GM19035 (cell line): ENCODE data around the gene PRUNE1.
A peak's percentile ranks its signal among the peaks of the same experiment; 100 is the strongest.

Source experiments
- ATAC-seq: cut with Tn5 transposase; IDR thresholded peaks from one replicate; pipeline ENCODE4 v1.9.1; 2021; ENCODE audit not compliant: unreplicated experiment

Gene PRUNE1

DNA sequence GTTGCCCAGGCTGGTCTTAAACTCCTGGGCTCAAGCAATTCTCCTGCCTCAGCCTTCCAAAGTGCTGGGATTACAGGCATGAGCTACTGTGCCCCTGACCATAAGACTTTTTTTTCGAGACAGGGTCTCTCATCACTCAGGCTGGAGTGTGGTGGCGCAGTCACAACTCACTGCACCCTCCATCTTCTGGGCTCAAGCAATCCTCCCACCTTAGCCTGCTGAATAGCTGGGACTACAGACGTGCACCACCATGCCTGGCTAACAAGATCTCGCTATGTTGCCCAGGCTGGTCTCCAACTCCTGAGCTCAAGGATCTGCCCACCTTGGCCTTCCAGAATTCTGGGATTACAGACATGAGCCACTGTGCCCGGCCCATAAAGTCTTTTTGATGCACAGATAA is 41.2 kb downstream of the PRUNE1 start:
- ATAC-seq, result no peak

DNA sequence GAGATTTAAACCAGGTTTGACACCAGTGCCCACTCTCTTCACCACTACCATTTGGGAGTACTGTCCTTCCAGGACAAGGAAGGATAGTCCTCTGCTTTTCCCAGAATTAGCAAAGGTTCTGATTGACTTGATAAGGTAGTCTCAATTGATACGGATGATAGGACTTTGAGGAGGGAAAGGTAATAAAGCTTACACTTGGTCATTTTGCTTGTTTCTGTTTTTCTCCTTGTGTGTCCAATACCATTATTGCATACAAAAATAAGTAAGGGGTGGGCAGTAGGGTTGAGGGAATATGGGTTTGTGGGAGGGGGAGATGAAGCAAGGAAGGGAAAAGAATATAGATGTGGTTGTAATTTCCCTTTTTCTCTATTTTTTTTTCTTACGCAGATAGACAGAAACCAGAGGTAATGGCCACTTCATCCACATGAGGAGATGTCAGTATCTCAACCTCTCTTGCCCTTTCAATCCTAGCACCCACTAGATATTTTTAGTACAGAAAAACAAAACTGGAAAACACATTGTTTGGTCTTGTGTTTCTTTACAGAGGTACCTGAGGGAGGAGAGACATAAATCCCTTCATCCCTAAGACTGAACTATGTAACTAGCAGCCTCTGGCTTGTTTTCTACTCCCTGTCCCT is 41.9 kb downstream of the PRUNE1 start:
- ATAC-seq, result no peak

DNA sequence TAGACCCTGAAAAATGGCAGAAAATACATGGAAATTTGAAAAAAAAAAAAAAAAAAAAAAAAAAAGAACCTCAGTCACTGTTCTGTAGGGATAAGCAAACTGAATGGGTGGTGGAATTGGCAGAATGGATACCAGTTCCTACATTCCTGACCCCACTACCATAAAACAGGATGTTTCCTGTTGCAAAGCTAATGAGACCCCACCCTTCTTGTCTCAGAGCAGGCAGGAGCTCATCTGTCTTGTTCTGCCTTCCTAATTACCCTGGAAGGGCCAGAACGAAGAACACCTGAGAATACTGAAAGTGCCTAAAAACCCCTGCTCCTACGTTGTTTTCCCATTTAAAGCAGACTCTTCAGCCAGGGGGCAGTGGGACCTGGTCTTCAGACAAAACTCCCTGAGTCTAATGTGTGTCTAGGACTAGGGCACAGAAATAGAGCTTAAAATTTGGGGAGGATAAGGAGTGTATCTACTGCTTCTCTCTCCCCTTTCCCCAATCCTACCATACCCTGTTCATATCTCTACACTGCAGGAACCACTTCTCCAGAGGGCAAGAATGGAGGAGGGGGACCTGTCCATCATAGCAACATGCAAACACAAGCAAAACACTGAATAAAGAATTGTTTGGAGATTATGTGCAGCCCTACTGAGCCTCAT is 43.2 kb downstream of the PRUNE1 start:
- no peak for ATAC-seq

DNA sequence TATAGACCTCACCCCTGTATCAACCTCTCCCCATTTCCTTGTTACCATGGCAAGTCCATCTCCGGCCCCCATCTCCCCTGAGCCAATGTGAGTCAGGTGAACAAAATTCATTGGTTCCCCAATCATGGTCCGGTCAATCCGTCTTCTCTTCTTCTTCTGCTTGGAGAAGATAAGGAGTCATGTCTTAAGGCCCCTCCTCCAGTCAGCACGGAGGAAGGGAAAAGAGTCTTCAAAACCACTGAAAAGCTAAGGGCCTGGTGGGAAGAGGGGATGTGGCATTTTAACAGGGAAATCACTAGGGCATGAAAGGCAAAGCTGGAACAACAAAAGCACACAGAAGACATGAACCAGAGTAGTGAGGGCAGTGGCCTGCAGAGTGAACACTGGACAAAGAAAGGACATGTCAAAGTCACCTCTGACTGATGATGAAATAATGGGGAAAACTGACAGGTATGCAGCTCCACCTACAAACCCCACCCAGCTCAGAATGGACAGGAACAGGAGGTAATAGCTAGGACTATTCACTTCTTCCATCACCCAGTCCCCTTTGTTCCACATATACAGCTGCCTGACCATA is 46.8 kb downstream of the PRUNE1 start:
- ATAC-seq, result no peak

DNA sequence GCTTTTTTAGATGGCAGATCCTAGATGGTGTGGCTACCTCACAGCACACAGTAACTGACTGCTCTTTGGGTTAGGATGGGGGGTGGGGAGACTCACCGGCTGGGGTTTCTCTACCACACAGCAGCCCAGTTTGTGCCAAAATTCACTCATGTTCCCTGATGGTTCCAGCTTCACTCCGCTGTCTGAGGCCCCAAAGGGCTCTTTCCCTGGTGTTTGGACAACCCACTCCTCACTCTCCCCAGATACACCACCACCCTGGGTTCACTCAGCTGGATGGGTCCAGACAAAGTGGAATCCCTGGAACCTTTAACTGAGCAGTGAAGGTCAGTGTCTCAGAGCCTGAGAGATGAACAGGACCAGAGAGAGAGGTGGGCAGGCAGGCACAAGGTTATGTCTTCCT is 47.3 kb downstream of the PRUNE1 start:
- no peak for ATAC-seq

DNA sequence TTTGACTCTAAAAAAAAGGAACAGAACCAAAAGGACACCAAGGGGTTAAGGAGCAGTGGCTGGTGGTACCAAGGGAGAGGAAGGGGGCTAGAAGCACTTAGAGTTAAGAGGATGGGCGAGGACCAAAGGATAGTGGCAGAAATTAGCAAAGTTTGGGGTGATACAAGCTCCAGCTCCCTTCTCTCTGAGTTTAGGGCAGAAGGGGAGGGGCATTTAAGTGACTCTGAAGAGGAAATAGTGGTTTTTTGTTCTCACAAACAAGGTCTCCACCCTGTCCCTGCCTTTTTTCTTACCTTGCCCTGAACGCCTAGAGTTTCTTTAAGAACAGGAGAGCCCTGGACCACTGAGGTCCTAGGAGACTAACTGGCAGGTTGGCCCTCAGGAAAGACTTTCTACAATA is 47.9 kb downstream of the PRUNE1 start:
- no peak for ATAC-seq

DNA sequence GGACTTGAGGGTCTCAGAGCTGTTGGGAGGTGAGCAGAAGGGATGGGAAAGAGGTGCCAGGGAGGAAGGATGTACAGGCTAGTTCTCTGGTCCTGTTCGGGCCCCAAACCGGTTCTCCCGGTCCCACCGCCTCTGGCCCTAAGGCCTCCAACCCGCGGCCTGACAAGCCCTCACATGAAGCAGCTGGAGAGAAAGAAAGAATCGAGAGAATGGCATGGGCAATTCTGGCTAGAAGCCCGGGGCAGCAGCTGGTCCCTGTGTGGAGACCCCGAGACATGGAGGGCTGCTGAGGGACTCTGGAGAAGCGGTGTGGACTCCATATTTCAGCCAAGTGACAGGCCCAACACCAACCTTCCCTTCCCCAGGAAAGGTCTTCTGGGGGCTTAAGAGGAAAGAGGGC is 50.4 kb downstream of the PRUNE1 start:
- no peak for ATAC-seq

DNA sequence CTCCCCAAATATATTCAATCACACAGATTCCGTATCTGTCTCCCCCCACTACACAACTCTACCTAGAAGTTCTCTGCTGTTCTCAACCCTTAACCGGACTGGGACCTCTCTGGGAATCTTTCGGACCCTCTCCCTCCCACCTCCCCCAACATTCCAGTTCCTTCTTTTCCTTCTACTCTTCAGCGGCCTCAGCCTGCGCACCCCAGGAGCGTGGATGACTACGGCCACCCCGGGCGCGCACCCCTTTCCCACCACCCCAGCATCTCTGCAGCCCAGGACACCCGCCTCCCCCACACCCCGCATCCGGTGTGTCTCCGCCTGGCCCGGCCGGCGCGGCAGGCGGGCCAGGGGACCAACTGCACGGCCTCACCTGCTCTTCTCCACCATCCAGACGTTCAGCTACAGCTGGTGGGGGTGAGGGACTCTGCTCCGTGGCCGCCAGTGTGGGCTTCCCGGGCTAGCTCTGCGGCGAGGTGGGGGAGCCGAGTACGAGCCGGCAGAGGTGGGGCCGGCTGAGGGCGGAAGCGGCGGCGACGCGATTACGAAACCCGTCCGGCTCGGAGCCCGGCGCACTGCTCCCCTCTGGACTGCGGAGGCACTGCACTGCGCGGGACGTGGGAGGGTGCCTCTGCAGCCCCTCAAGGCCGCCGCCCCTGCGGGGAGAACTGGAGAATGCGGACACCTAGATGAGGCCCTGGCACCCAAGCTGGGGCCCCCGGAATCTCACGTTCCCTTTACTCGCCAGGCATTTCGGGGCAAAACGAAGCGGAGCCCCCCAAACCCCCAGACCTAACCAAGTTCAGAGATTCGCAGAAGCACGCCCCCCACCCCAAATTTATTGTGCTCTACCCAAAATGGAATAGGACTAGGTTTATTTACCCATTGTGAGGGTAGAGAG is 51.1 kb downstream of the PRUNE1 start, which contains the start of gene CDC42SE1:
TSS of gene CDC42SE1 (minus strand) at position 514 of the 898 bp plus-strand sequence. CDS start 3,892 bp downstream, outside the sequence.
- ATAC-seq, result peak; percentile 88

DNA sequence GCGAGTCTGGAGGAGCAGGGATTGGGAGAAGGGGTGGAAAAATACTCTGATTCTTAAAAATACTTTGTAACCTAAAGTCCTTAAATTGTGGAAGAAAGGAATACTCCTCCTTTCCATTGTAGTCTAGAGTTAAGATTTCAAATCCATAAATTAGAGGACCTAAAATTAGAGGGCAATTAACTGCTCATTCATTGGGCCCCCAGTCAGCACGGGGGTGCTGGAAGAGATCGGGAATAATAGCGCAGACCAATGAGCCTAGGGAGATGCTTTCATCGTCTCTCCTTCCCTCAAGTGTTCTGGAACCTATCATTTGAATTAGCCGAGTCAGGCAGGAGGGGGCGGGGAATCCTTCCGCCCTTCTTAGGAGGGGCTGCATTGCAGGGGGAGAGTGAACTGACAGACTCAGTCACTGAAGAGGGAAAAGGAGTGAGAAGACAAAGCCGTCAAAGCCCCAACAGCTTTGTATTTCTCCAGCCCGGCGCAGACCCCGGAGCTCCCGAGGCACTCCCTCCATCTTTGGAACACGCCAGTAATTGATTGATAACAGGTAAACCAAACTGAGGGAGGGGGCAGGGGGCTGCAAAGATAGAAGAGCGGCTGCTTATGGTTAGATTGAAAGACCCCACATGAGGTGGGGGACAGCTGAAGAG is 51.9 kb downstream of the PRUNE1 start, which contains the start of gene MLLT11:
TSS of gene MLLT11 (plus strand) at position 391 of the 650 bp plus-strand sequence. CDS start 6,828 bp downstream, outside the sequence.
- ATAC-seq, result no peak

DNA sequence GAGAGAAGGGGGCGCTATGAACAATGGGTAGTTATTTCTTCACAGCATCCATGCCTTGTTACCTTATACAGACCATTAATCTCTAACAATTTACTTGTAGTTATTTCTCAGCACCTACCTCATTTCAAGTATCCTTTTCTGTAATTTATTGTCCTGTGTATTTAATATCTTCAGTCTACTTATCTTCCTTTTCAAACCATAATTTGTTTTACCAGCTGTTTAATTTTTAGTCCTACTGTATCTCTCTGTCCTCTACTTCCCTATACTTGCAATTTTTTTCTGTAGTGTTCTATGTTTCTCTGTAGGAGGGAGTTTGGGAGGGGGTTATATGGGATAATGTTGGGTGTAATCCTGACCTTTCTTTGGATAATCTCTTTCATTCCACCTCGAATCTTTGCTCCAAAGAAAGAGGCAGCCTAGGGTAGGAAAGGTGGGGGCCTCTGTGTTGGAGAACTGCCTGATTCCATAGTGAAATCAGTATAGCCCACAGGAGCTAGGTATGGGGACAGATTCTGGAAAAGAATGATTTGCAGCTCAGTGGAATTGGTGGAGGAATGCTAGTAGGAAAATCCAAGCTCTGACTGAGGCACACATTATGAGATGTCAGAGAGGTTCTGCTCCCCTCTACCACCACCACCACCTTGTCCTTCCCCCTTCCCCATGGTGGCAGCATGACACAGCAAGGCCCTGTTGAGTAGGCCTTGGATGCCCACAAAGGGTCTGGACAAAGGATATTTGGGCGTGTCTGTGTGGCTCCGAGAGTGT is 52.6 kb downstream of the PRUNE1 start:
- no peak for ATAC-seq

DNA sequence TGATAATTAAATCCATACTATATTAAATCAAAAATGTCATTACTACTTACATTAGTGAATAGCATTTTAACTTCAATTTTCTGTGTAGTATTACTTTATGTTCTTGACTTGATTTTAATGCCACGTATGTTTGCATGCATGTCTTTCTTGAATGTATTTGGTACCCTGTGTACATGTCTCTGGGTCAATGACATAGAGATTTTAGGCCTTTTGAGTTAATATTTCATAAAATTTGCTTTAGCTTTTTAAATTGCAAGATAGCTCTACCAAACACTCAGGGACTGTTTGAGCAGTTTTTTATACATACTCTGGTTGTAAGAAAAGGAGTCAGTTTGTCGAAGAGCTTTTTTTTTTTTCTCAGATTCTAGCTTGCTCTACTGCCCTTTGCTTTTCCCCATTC is 53.5 kb downstream of the PRUNE1 start:
- no peak for ATAC-seq

DNA sequence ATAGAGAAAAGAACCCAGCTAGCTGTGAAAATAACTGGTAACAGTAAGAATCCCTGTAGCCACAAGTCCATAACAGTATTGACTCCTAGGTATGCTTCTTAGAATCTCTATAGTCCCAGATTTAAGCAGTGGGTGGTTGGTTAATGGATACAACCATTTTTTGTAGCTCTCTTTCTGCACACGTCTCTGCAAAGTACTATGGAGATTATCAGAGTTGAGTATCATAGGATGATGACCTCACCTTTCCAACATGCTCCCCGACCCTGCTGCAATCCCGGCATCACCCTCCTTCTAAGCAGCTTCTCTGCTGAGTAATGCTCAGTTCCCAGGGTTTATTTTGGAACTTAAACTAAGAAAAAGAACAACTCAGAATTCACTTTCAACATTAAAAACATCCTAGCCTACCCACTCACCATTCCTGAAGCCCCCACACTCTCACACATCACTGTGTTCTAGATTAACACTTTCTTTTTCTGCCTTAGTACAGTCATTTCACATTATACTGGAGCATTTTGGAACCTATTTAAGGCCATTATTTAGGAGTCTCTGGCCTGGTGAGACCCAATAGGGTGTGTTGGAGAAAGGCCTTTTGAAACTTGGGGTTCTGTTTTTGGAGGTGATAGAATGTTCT is 54.6 kb downstream of the PRUNE1 start:
- ATAC-seq, result no peak

DNA sequence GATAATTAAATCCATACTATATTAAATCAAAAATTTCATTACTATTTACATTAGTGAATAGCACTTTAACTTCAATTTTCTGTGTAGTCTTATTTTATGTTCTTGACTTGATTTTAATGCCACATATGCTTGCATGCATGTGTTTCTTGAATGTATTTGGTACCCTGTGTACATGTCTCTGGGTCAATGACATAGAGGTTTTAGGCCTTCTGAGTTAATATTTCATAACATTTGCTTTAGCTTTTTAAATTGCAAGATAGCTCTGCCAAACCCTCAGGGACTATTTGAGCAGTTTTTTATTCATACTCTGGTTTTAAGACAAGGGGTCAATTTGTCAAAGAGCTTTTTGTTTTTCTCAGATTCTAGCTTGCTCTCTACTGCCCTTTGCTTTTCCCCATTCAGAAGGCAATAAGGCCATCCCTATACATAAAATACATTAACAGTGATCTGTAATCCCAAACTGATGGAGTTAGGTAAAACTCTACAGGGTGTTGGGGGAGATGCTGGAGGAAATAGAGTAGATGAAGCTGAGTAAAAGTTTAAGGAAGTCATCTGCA is 56.9 kb downstream of the PRUNE1 start:
- ATAC-seq, result no peak

DNA sequence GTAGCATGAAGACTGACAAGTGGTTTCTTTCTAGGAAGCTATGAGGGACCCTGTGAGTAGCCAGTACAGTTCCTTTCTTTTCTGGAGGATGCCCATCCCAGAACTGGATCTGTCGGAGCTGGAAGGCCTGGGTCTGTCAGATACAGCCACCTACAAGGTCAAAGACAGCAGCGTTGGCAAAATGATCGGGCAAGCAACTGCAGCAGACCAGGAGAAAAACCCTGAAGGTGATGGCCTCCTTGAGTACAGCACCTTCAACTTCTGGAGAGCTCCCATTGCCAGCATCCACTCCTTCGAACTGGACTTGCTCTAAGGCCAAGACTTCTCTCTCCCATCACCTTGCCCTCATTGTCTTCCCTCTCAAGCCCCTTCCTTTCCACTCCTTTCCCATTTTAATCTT is 58.9 kb downstream of the PRUNE1 start:
- no peak for ATAC-seq

DNA sequence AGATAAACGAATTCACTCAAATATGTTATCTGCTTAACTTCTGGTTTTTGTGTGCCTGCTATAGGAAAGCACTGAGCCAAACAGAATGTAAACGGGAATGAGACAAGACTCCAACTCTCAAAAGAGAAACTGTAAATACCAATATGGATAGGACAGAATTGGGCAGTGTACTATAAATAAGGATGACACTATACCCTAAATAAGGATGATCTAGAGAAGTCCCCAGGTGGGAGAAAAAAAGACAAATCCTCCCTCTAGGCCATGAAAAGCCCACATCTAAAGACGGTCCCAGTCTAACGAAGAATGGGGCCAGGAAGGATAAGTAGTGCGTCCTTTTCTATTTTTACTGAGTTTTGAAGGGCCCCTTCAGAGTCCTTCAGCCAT is 60.8 kb downstream of the PRUNE1 start:
- ATAC-seq, result no peak

DNA sequence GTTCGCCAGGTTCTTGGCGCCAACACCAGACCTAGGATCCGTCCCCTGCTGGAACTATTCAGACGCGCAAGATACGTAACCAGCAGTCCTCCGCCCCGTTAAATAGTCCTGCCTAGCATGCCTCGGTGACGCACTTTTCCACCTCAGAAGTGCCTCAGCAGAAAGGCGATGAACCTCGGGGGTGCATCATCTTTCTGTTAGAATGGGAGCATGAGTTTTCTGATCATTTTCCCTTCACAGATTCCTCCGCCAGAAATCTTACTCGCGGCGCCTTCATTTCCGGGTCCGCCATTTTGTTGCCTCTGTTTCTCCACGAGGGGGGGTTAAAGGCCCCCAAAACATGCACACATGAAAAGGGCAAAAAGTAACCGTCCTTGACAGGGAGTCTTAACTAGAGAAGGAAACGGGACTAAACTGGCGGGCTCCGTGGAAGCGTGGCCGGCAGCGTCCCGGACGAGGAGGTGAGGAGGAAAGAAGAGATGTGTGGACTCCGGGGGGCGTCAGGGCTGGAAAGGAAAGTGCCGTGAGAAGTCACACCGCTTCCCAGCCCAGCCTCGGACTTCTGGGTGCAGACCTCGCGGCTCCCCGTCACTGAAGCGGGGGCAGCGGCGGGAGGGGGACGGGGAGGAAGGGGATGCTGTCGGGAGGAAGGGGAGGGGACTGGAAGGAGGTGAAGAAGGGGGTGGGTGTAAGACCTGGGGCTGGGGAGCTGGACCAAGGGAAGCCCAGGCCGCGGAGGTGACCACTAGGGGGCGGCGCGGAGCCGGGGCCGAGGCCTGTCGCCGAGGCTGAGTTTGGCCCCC is 62.4 kb downstream of the PRUNE1 start, which contains the start of gene GABPB2:
TSS of gene GABPB2 (plus strand) at position 288 of the 803 bp plus-strand sequence. CDS start 17,429 bp downstream, outside the sequence.
- ATAC-seq, result peak; percentile 72

DNA sequence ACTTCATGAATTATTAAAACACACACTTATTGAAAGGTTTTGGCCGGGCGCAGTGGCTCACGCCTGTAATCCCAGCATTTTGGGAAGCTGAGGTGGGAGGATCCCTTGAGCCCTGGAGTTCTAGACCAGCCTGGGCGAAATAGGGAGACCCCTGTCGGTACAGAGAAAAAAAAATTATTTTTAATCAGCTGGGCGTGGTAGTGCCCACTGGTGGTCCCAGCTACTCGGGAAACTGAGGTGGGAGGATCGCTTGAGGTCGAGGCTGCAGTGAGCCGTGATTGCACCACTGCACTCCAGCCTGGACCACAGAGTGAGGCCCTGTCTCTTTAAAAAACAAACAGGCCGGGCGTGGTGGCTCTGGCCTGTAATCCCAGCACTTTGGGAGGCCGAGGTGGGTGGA is 64.0 kb downstream of the PRUNE1 start:
- no peak for ATAC-seq
